ELR (cell line): ENCODE measurements around the gene ASB4.
"Not testable (repeated sequence)": the region's sequence is repeated elsewhere in the genome, so short reads cannot be mapped to it uniquely, and the experiment has no call there.

Source experiments
- DNase-seq: peaks from one replicate; pipeline ENCODE4 v3.0.0-alpha.2; 2015; ENCODE audit warnings: low read depth

Gene ASB4

GRCh38 chr7:95552010-95552926, 66.5 kb downstream of the ASB4 start:
- DNase-seq = not testable (repeated sequence)

- no peak for DNase-seq
These were observed 68.2 kb downstream of the ASB4 start for GRCh38 chr7:95553939-95554338.

GRCh38 chr7:95556777-95557176, 71.0 kb downstream of the ASB4 start:
- no peak for DNase-seq

GRCh38 chr7:95558864-95559263, 73.1 kb downstream of the ASB4 start:
- DNase-seq = no peak

GRCh38 chr7:95560674-95561073, 74.9 kb downstream of the ASB4 start:
- no peak for DNase-seq

- no peak for DNase-seq
These were observed 84.0 kb downstream of the ASB4 start for GRCh38 chr7:95569720-95570119.

GRCh38 chr7:95577137-95577536, 91.4 kb downstream of the ASB4 start:
- peak; percentile 64 for DNase-seq

- DNase-seq = no peak
These were observed 92.6 kb downstream of the ASB4 start for GRCh38 chr7:95578299-95578855.

GRCh38 chr7:95579318-95579717, 93.6 kb downstream of the ASB4 start:
- no peak for DNase-seq

- no peak for DNase-seq
These were observed 95.7 kb downstream of the ASB4 start for GRCh38 chr7:95581467-95581866.

- DNase-seq = no peak
These were observed 97.0 kb downstream of the ASB4 start for GRCh38 chr7:95582578-95583293.

- DNase-seq = no peak
These were observed 98.3 kb downstream of the ASB4 start for GRCh38 chr7:95583834-95584621.

- no peak for DNase-seq
These were observed 99.2 kb downstream of the ASB4 start for GRCh38 chr7:95584769-95585425.

GRCh38 chr7:95585426-95585789, 99.7 kb downstream of the ASB4 start:
- no peak for DNase-seq

- no peak for DNase-seq
These were observed 101.2 kb downstream of the ASB4 start for GRCh38 chr7:95586951-95587301.

- no peak for DNase-seq
These were observed 103.3 kb downstream of the ASB4 start for GRCh38 chr7:95589031-95589430.

- DNase-seq = no peak
These were observed 104.0 kb downstream of the ASB4 start for GRCh38 chr7:95589766-95590165.
